Activated CD4-positive, alpha-beta T cell treated with anti-CD3 and anti-CD28 coated beads, Interleukin-10, Interleukin-2, amounts not matched to agents 100 ng/mL and 50 ng/mL, durations not matched to agents 16 hours and 8 hours (primary cell): Measurements from ENCODE around the gene GCAT.

Source experiments
- DNase-seq: peaks from one replicate; pipeline ENCODE4 v3.0.0-alpha.2; 2020

Gene GCAT

GRCh38 chr22:37848587-37849088 is 40.9 kb downstream of the GCAT start:
- DNase-seq, result peak; percentile 28

GRCh38 chr22:37849089-37849751 is 41.5 kb downstream of the GCAT start, which contains the start of gene EIF3L:
Gene EIF3L, plus strand, starts transcription at chr22:37849419. Its CDS starts 31 bp downstream, at chr22:37849450.
- DNase-seq, result peak; percentile 95

- DNase-seq, result no peak
Observed at GRCh38 chr22:37850801-37851200, 43.1 kb downstream of the GCAT start.

- DNase-seq, result no peak
Observed at GRCh38 chr22:37852418-37852817, 44.7 kb downstream of the GCAT start.

GRCh38 chr22:37854946-37855345 is 47.2 kb downstream of the GCAT start:
- DNase-seq, result no peak

- no peak for DNase-seq
Observed at GRCh38 chr22:37855462-37855861, 47.7 kb downstream of the GCAT start.

GRCh38 chr22:37860796-37861421 is 53.2 kb downstream of the GCAT start:
- no peak for DNase-seq

- no peak for DNase-seq
Observed at GRCh38 chr22:37862570-37863325, 55.0 kb downstream of the GCAT start.

- no peak for DNase-seq
Observed at GRCh38 chr22:37865510-37865909, 57.8 kb downstream of the GCAT start.
